Measurements from ENCODE around the gene SPATA46. TPM values are rescaled to one million over a fixed set of nuclear protein-coding genes. Genes with fewer than 3 reads are reported as not detected.

SPATA46 gene
- total and polyA plus RNA-seq, 2 of the 8 experiments (the other 6 are each of a cell fraction or from before 2014, with no cell fraction given) = not detected

DNA sequence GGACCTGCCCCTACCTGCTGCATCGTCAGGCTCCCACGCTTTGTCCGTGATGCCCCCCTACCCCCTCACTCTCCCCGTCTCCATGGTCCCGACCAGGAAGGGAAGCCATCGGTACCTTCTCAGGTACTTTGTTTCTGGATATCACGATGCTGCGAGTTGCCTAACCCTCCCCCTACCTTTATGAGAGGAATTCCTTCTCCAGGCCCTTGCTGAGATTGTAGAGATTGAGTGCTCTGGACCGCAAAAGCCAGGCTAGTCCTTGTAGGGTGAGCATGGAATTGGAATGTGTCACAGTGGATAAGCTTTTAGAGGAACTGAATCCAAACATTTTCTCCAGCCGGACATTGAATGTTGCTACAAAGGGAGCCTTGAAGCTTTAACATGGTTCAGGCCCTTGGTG is 8.9 kb downstream of the SPATA46 start:
- no peak for TF ChIP-seq CTBP2 (IDR thresholded peaks at IDR 0.05; ENCODE audit: borderline replicate concordance, insufficient read depth, insufficient read length, low read length)
- no peak for TF ChIP-seq GTF2F1 (IDR thresholded peaks at IDR 0.05; ENCODE audit: borderline replicate concordance, low read depth, low read length)
- TF ChIP-seq JUND (IDR thresholded peaks at IDR 0.05; ENCODE audit: low read length) = no peak
- Histone ChIP-seq H3K36me3 (ENCODE audit: control insufficient read depth in 2 of 4, insufficient read depth in 4 of 4, low read length in 3 of 4) (peaks cover 0 to 6% (median 1%) of the 10 kb centered on the region in 4 experiments; a peak in 1 of 8 replicates), H3K18ac (ENCODE audit: extremely low read depth, low read length) (no peak overlapping the region), H3K79me2 (ENCODE audit: control insufficient read depth in 1 of 2, insufficient read depth in 2 of 2, low read length in 2 of 2) (no peaks in the 10 kb centered on the region), H3K4ac (replicated peaks; ENCODE audit: insufficient read length, low read depth, low read length) (no peak overlapping the region), H3K14ac (ENCODE audit: insufficient read length) (no peak overlapping the region), H3K4me1 (replicated peaks in 1 of 4; ENCODE audit: control insufficient read depth in 3 of 4, insufficient read depth in 4 of 4, low read length in 3 of 4) (no peaks in the 10 kb centered on the region), H3K9me3 (ENCODE audit: insufficient read depth in 2 of 2, low read depth in 1 of 2, low read length in 1 of 2) (no peaks in the 10 kb centered on the region), H3K4me3 (ENCODE audit: extremely low read depth in 1 of 4, insufficient read depth in 2 of 4, low read depth in 3 of 4, low read length in 4 of 4) (no peak overlapping the region), H4K20me1 (replicated peaks in 1 of 2; ENCODE audit: control insufficient read depth in 1 of 2, insufficient read depth in 2 of 2, low read length in 2 of 2) (peaks cover 0 to 2% of the 10 kb centered on the region in 2 experiments), H2AFZ (ENCODE audit: low read length) (no peak overlapping the region), H4K8ac (ENCODE audit: extremely low read depth, insufficient read depth, low read length) (no peak overlapping the region), H3K79me1 (ENCODE audit: low read depth, low read length) (no peaks in the 10 kb centered on the region), H4K91ac (replicated peaks; ENCODE audit: insufficient read length, low read length) (no peak overlapping the region), H3K9ac (replicated peaks in 1 of 4; ENCODE audit: extremely low read depth in 1 of 4, low read depth in 3 of 4, low read length in 3 of 4) (no peak overlapping the region), H2BK5ac (ENCODE audit: low read depth, low read length) (no peak overlapping the region), H3K4me2 (ENCODE audit: insufficient read depth in 1 of 2, low read depth in 2 of 2, low read length in 2 of 2) (no peak overlapping the region), H3K27me3 (replicated peaks in 1 of 4; ENCODE audit: control insufficient read depth in 3 of 4, extremely low read depth in 1 of 4, insufficient read depth in 3 of 4, low read length in 3 of 4) (no peaks in the 10 kb centered on the region), H2BK20ac (ENCODE audit: low read length) (no peak overlapping the region), H2BK120ac (replicated peaks; ENCODE audit: low read depth, low read length) (no peak overlapping the region), H3K56ac (replicated peaks; ENCODE audit: insufficient read length, low read depth, low read length) (no peak overlapping the region), H2BK15ac (ENCODE audit: low read length) (no peak overlapping the region), H2BK12ac (ENCODE audit: low read depth, low read length) (no peak overlapping the region), H3K23ac (ENCODE audit: insufficient read length) (no peak overlapping the region), H3K27ac (ENCODE audit: low read depth, low read length) (no peak overlapping the region), H2AK5ac (ENCODE audit: low read depth, low read length) (no peak overlapping the region), H3K23me2 (ENCODE audit: low read depth, low read length) (no peaks in the 10 kb centered on the region), H4K5ac (ENCODE audit: insufficient read length, low read depth, low read length) (no peak overlapping the region)
- DNase-seq (ENCODE audit: low read depth in 1 of 2, low spot score in 2 of 2) = no peak
- WGBS, 2 experiments (ENCODE audit: extremely low coverage in 1 of 2, insufficient coverage in 1 of 2, insufficient read length in 1 of 2, insufficient replicate concordance in 2 of 2, low coverage in 1 of 2, low lambda C conversion rate in 2 of 2, missing lambda C conversion rate in 1 of 2) = 93% methylated on average over 10 of the region's 10 CpGs; no CpG with 5 or more reads in 1 of the 2 experiments
- ChIA-PET CTCF (ENCODE audit: partially characterized antibody) (interaction anchor here (0.5 to 4.1 kb wide), 6 partner anchors 8 to 317 kb away, joined by 3 to 31 read pairs (median 4); partner anchors contain the start of gene C1orf226), POLR2A (ENCODE audit: partially characterized antibody) (interaction anchor here (1.4 kb wide), 1 partner anchor 8 kb away, joined by 4 read pairs; the partner anchor contains the start of gene SPATA46)
- no peak for FAIRE-seq
